HG03280 (cell line): ENCODE measurements around the gene PPM1E.

Source experiments
- ATAC-seq: cut with Tn5 transposase; IDR thresholded peaks from one replicate; pipeline ENCODE4 v1.9.1; 2021; ENCODE audit warnings: mild to moderate bottlenecking, moderate library complexity; ENCODE audit not compliant: unreplicated experiment

The PPM1E gene

GRCh38 chr17:58993311-58993710, 237.7 kb downstream of the PPM1E start:
- no peak for ATAC-seq

GRCh38 chr17:58995247-58995940, 239.7 kb downstream of the PPM1E start:
- ATAC-seq, result no peak

- ATAC-seq, result no peak
Observed at GRCh38 chr17:58996968-58997367, 241.3 kb downstream of the PPM1E start.

DNA sequence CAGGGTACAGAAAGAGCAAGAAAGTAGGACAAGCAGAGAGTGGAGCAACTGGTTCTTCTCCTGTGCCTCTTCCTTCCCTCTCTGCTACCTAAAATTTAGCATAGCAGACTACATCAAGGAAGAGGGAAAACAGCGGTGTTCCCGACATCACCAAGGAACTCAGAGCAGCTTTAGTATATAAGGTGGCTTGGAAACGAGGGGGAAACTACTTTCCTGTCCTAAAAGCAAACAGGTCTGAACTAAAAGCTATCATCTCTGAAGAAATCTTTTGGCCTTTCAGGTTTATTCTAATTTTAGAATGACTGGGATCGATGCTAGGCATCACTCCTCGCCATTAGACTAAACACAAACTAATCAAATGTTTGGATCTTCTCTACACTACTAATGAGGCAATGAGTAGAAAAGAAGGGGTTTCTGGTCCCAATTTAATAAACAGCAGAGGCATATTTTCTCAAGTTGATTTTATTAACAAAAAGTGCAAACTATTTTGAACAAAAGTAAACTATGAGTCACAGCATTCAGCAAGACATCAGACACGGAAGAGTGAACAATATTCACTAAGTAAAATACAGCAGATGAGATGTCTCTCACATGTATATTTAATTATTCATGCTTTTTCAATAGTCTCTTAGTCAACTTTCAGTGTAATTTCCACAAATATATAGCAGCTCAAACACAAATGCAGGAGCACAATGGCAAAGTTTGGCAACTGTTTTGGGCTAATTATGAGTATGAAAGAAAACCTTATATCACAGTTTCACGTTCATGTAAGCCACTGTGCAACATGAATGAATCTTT, 242.3 kb downstream of the PPM1E start:
- no peak for ATAC-seq

DNA sequence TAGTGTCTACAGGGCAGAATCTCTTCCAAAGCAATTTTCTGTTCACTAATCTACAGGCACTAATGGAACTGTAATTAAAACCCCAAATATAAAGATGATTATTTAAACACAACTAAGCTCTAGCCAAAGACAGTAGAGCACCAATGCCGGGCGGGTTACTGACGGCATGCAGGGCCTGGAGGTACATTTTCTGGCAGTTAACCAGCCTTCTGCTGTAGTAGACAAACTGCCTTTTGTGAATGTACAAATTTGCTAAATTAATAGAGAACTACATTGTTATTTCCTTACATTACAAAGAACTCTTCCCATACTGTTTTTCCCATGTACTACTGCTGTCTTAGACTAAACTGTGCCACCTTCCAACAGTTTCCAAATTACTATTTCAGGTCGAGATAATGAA, 243.2 kb downstream of the PPM1E start:
- ATAC-seq, result no peak

GRCh38 chr17:58999500-58999899, 243.8 kb downstream of the PPM1E start:
- no peak for ATAC-seq

DNA sequence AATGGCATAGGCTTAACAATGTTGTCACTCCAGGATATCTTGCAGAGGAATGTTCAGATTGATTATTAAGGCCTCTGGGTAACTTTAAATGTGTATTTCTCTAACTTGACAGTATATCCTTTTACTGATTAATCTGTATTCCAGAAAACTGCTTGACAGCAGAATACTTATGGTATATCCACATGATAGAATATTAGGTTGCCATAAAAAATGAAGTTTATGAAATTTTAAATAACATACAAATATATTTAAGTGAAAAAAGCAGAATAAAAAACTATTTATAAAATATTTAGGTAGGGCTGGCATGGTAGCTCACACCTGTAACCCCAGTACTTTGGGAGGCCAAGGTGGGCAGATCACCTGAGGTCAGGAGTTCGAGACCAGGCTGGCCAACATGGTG, 244.4 kb downstream of the PPM1E start:
- ATAC-seq, result no peak

DNA sequence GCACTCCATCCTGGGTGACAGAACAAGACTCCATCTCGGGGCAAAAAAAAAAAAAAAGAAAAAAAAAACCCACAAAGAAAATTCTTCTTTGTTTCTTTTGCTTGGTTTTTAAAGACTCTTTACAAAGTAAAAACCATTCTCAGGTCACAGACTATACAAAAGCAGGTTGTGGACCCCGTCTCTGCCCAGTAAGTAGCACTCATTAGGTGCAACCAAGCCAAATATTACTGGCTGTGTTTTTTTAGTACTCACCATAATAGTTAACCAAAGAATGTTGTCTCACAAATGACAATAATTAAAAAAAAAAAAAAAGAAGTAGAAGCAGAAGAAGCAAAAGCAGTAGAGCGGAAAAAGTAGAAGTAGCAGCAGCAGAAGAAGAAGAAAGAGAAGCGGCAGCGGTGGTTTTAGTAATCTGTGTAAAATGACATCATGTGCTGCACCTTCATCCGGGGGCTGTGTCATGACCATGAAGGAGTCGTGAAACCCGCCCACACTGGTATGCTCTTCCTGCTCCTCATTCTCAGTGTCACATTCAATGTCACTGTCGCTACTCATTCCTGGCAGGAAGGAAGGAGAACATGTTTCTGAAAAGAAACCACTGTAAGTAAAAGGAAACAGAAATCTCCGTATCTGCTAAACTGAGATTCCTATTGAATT, 245.6 kb downstream of the PPM1E start:
- ATAC-seq, result peak; percentile 94

DNA sequence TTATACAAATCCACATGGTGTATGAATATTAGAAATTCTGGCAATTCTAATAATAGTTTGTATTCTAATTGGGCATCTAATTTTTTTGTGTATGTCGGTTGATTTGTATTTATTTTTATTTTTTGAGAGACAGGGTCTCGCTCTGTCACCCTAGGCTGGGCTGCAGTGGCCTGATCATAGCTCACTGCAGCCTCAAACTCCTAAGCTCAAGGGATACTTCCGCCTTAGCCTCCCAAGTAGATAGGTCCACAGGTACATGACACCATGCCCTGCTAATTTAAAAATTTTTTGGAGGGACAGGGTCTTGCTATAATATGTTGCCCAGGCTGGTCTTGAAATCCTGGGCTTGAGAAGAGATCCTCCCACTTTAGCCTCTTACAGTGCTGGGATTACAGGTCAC, 246.5 kb downstream of the PPM1E start:
- ATAC-seq, result no peak

- ATAC-seq, result no peak
Observed at GRCh38 chr17:59002848-59003247, 247.2 kb downstream of the PPM1E start.

DNA sequence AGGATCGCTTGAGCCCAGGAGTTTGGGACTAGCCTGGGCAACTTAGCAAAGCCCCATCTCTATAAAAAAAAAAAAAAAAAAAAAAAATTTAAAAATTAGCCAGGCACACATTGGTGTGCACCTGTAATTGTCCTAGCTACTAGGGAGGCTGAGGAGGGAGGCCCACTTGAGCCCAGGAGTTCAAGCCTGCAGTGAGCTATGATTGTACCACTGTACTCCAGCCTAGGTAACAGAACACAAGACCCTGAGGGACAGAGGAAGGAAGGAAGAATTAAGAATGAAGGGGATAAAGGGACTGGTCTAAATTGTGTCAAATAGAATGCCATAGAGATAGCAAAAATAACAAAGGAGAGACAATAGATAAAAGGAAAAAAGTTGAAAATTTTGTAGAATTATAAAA, 248.2 kb downstream of the PPM1E start:
- ATAC-seq, result no peak

- no peak for ATAC-seq
Observed at GRCh38 chr17:59004338-59005111, 248.9 kb downstream of the PPM1E start.

DNA sequence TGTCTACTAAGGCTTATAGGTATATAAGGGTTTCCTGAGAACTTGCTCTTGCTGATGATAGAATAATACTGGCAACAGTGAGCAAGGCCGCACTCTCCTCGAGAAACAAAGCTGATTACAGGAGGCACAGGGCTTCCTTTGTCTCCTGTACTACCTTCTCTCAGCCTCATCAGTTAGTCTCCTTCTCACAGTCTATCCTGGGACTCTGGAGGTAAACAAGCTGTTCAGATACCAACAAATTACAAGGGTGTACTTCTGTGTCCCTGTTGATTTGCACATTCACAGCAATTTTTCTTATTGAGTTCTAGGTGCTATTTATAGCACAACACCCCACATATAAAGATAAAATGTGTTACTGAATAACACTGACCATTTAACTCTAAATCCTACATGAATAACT, 252.3 kb downstream of the PPM1E start:
- ATAC-seq, result no peak

DNA sequence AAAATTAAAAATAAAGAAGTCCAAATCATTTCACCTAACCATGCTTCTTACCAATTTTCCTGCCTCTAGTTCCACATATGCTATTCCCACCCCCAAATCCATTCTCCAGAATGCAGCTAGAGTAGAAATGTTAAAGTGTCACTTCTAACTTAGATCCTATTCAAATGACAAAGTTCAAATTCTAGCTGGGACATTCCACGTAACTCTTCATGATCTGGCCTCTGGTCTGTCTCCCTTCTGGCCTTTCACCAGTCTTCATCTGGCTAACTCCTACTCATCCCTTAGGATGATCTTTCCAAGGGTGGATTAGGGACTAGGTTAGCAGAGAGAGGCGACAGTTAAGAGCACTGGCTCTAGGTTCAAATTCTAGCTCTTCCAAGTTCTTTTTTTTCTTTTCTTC, 253.1 kb downstream of the PPM1E start:
- no peak for ATAC-seq

- ATAC-seq, result no peak
Observed at GRCh38 chr17:59010026-59010425, 254.4 kb downstream of the PPM1E start.

DNA sequence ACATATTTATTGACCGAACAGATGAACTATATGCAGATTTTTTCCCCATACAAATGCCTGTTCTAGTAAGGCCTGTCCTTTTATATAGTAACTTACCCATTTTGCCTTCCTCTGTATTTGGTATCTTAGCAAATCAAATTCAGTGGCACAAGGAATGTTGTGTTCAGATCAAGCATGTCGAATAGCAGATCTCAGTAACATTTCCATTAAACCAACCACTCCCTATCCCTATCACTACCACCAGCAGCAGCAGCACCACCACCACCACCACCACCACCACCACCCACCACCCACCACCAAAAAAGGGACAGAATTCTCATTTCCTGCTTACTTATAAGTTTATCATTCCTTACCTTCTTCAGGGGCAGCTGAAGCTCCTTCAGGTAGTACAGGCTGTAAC, 256.3 kb downstream of the PPM1E start:
- no peak for ATAC-seq

DNA sequence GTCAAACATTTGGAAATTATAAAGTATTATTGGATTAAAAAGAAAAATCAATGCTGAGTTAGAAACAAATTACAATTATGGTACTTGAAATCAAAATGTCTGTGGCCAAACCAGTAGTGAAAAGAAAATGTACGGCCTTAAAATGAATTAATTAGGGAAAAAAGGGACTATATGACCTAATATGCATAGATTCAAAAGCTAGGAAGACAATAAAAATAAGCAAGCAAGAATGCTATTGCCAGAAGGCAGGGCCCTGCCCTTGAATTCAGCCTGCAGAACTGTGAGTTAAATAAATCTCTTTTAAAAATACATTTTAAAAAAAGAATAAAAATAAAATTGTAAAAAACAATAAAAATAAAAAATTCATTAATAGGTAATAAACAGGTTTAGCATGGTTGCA, 262.4 kb downstream of the PPM1E start:
- ATAC-seq, result no peak

DNA sequence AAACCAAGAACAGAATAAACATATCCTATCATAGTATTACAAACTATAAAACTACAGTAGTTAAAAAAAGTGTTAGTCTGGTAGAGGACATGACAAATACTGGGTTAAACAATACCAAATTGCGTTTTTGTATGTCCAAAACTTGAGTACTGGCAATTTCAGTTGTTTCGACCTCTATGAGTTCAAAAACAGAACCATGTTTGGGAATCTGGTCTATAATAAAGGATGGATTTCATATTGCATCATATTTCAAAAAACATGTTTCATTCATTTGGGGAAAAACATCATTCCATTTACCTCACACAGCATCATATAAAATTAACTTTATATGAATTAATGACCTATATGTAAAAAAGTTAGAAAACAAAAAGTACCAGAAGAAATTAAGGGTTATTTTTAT, 269.3 kb downstream of the PPM1E start:
- ATAC-seq, result no peak

GRCh38 chr17:59026176-59026939, 270.7 kb downstream of the PPM1E start:
- ATAC-seq, result no peak

GRCh38 chr17:59027750-59028149, 272.1 kb downstream of the PPM1E start:
- ATAC-seq, result no peak

GRCh38 chr17:59028328-59028727, 272.7 kb downstream of the PPM1E start:
- no peak for ATAC-seq
